CD4-positive, alpha-beta T cell treated with Interleukin-1 beta for 1 hour (primary cell): ENCODE results near the gene TNS1.
A peak's percentile ranks its signal among the peaks of the same experiment; 100 is the strongest.
"Not testable (repeated sequence)": the region's sequence is repeated elsewhere in the genome, so short reads cannot be mapped to it uniquely, and the experiment has no call there.

ENCODE experiments used
- DNase-seq, 2 donors: peaks; one replicate each; pipeline ENCODE4 v3.0.0-alpha.2; 2020 to 2022

The TNS1 gene

GRCh38 chr2:217791551-217791950, 211.2 kb downstream of the TNS1 start:
- no peak for DNase-seq

GRCh38 chr2:217790681-217791392, 212.0 kb downstream of the TNS1 start:
- DNase-seq = no peak

- peak; percentile 26 to 39 for DNase-seq
These were observed 212.6 kb downstream of the TNS1 start for GRCh38 chr2:217790195-217790594.

GRCh38 chr2:217789736-217790181, 213.0 kb downstream of the TNS1 start:
- DNase-seq = no peak

GRCh38 chr2:217789003-217789735, 213.6 kb downstream of the TNS1 start:
- DNase-seq = peak; percentile 67 to 69

GRCh38 chr2:217788669-217789002, 214.2 kb downstream of the TNS1 start:
- DNase-seq = no peak

- DNase-seq = no peak
These were observed 215.5 kb downstream of the TNS1 start for GRCh38 chr2:217787160-217787877.

- DNase-seq = not testable (repeated sequence)
These were observed 216.2 kb downstream of the TNS1 start for GRCh38 chr2:217786560-217786959.

- peak; percentile 66 for DNase-seq
These were observed 217.2 kb downstream of the TNS1 start for GRCh38 chr2:217785544-217786045.

GRCh38 chr2:217784996-217785543, 217.7 kb downstream of the TNS1 start:
- DNase-seq = no peak

- DNase-seq = no peak
These were observed 219.6 kb downstream of the TNS1 start for GRCh38 chr2:217783243-217783642.

- no peak for DNase-seq
These were observed 224.9 kb downstream of the TNS1 start for GRCh38 chr2:217777906-217778305.

GRCh38 chr2:217776631-217777030, 226.2 kb downstream of the TNS1 start:
- DNase-seq = no peak

GRCh38 chr2:217775920-217776503, 226.8 kb downstream of the TNS1 start:
- no peak for DNase-seq

- DNase-seq = no peak
These were observed 228.6 kb downstream of the TNS1 start for GRCh38 chr2:217774232-217774631.

GRCh38 chr2:217773539-217773938, 229.3 kb downstream of the TNS1 start:
- no peak for DNase-seq

GRCh38 chr2:217766356-217766755, 236.4 kb downstream of the TNS1 start:
- DNase-seq = no peak

GRCh38 chr2:217761645-217762277, 241.0 kb downstream of the TNS1 start:
- no peak for DNase-seq

GRCh38 chr2:217759991-217760390, 242.8 kb downstream of the TNS1 start:
- DNase-seq = no peak

- no peak for DNase-seq
These were observed 245.7 kb downstream of the TNS1 start for GRCh38 chr2:217757108-217757463.

GRCh38 chr2:217756375-217757107, 246.3 kb downstream of the TNS1 start:
- DNase-seq = peak; percentile 42 to 53
